ENCODE measurements around the gene EXD2.
"Not testable (repeated sequence)": the region's sequence is repeated elsewhere in the genome, so short reads cannot be mapped to it uniquely, and the experiment has no call there.

The EXD2 gene

GRCh38 chr14:69274321-69274720, 83.0 kb downstream of the EXD2 start:
- FAIRE-seq (no peak), DNase-seq (ENCODE audit: insufficient read length, low spot score) (no peak)

- no peak for DNase-seq (ENCODE audit: insufficient read length, low spot score)
- FAIRE-seq = no peak
Observed at GRCh38 chr14:69275331-69275730, 84.0 kb downstream of the EXD2 start.

- not testable (repeated sequence) for DNase-seq (ENCODE audit: insufficient read length, low spot score); FAIRE-seq
Observed at GRCh38 chr14:69277356-69277755, 86.1 kb downstream of the EXD2 start.

GRCh38 chr14:69280746-69281291, 89.5 kb downstream of the EXD2 start:
- DNase-seq (ENCODE audit: insufficient read length, low spot score) = no peak
- no peak for FAIRE-seq

DNA sequence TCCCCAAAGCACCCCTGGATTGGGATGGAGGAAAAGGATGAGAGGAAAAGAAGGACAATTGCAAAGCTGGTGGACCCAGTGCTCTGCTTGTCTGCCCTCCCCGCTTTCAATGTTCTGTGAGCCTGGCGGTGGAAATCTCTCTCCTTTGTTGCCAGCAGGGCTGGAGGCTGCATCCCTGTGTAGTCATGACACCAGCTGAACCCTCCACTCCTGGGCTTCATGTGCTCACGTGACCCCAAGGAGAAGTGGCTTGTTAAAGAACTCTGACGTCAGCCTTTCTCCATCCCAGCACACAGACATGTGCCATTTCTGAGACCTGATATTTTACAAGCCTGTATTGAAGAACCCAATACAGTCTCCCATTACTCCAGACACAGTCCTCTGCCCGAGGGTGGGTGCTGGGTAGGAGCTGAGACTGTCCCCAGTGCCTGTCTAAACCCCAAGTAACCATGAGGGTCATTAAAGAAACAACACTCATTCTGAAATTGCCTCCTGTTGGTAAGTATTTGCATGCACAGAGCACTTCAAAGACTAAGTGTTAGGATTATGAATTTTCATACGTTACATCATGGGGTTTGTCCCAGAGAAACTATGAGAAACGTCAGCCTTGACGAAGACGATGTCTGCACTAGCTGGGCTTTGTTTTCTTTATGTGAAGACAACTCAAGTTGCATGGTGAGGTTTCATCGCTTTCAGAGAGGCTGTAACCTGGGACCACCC, 90.3 kb downstream of the EXD2 start:
- DNase-seq (ENCODE audit: insufficient read length, low spot score) = no peak

GRCh38 chr14:69282448-69282847, 91.2 kb downstream of the EXD2 start:
- DNase-seq (ENCODE audit: insufficient read length, low spot score) (no peak), FAIRE-seq (no peak)

More for the DNA sequence above, 90.3 kb downstream of the EXD2 start:
- no peak for FAIRE-seq

GRCh38 chr14:69284170-69284569, 92.9 kb downstream of the EXD2 start:
- FAIRE-seq = no peak
- DNase-seq (ENCODE audit: insufficient read length, low spot score) = no peak

DNA sequence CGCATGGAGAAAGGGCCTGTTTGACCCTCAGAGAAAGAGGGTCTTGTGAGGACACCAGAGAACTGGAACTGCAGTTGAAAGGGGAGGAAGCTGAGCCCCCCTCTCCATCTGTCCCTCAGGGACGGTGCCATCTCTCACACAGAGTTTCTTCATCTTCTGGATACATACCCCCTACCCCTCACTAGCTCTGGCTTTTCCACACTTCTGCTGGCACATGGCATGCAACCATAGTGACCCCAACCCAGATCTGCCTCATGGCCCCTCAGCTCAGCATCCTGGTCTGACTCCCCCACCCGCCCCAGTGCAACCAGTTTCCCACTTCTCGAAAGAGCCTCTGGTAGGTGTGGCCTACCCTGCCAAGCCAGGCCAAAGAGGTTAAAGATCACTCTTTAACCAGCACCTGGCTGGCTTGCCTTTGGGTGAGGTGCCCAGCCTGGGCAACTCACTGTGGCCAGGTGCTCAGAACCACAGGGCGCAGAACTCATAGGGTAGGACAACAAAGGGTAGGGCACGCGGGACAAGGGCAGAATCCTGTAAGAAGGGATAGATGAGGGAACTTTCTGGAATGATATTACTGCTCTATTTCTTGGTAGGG, 94.5 kb downstream of the EXD2 start:
- no peak for DNase-seq (ENCODE audit: insufficient read length, low spot score)
- no peak for FAIRE-seq

- no peak for DNase-seq (ENCODE audit: insufficient read length, low spot score)
- no peak for FAIRE-seq
Observed at GRCh38 chr14:69287098-69288010, 96.1 kb downstream of the EXD2 start.

- FAIRE-seq (no peak), DNase-seq (ENCODE audit: insufficient read length, low spot score) (no peak)
Observed at GRCh38 chr14:69288011-69288771, 96.9 kb downstream of the EXD2 start.

- DNase-seq (ENCODE audit: insufficient read length, low spot score) (no peak), FAIRE-seq (no peak)
Observed at GRCh38 chr14:69288956-69289705, 97.8 kb downstream of the EXD2 start.

DNA sequence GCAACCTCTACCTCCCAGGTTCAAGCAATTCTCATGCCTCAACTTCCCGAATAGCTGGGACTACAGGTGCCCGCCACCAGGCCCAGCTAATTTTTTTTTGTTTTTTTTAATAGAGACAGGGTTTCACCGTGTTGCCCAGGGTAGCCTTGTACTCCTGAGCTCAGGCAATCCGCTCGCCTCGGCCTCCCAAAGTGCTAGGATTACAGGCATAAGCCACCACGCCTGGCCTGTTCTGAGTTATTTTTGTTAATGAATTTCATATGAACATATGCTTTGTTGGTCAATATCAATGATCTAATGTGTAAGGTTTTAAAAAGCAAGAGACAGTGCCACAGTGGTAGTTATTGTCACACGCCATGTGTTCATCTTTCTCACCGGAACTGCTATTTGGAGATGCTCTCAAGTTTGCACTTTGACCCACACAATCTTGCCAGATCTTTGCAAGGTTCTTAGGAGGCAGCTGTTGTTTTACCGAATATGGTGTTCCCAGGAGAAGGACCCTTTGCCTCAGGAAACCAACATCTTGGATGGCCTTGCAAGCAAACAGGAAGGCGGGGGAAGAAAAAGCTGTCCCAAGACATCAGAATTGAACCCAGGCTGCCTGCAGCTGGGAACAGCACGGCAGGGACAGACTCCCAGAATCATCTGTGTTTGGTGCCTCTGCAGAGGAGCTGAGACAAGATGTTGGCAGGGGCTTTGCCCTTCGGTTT, 98.7 kb downstream of the EXD2 start:
- FAIRE-seq (no peak), DNase-seq (ENCODE audit: insufficient read length, low spot score) (no peak)

GRCh38 chr14:69290881-69291280, 99.6 kb downstream of the EXD2 start:
- DNase-seq (ENCODE audit: insufficient read length, low spot score); FAIRE-seq: not testable (repeated sequence)

DNA sequence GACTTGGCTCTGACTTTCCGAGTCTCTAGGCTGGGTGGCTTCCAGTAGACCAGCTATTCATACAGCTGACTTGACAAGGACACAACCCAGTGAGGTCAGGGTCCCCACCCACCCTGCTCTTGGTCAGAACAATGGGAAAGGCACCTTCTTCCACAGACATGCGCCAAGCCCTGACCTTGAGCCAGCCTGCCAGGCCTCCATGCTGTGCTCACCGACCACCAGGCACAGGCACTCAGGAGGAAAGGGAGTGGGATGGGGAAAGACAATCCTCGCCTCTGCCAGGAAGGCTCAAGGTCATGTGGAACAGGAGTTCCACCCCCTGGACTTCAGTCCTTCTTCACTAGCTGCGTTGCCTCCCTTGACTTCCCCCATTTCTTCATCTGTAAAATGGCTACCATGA, 100.1 kb downstream of the EXD2 start:
- no peak for DNase-seq (ENCODE audit: insufficient read length, low spot score)

DNA sequence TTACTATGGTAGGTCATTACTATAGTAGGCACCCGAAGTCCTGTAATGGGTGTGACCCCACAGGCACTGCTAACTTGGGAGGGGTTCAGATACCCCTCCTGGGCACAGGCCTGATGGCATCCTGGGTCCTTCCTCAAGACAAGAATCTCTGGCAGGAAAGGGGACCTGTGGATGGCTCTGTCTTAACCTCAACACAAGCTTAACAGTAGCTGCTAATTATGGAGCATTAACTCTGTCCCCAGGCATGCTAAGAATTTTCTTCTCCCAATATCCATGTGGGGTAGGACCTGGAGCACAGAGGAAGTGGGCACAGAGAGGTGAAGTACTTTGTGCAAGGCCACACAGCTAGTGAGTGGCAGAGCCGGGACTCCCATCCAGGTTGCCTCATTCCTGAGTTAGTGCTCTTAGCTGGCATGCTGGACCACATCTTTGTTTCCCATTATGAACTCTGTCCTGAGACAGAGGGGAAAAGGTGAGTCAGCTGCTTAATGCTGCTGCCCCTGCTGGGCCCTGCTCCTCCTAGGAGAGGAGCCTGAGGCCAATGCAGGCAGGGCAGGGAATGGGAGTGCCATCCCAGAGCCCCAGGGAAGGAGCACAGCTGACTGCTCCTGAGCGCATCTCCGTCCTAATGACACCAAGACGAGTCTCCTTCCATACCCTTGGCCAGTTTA, 100.7 kb downstream of the EXD2 start:
- DNase-seq (ENCODE audit: insufficient read length, low spot score) = no peak
- no peak for FAIRE-seq

More for the DNA sequence above, 100.1 kb downstream of the EXD2 start:
- no peak for FAIRE-seq
